Neural cell (in vitro differentiated cells): ENCODE measurements around the gene DAGLA. TPM values are rescaled to one million over a fixed set of nuclear protein-coding genes. Genes with fewer than 3 reads are reported as not detected.

Experiments
- H2AFZ ChIP-seq: fragments of 200-600, 300-800 bp; sonication (generic), shearing (Covaris generic); 2 replicates; pipeline ENCODE4 v1.6.0; 2014; ENCODE audit warnings: low read depth, mild to moderate bottlenecking, antibody characterized with exemption, low read length, moderate library complexity
- H3F3A ChIP-seq: fragments of 200-600 bp; shearing (Covaris generic); 2 replicates; pipeline ENCODE4 v1.6.1; 2016; ENCODE audit warnings: mild to moderate bottlenecking, moderate library complexity, mixed read lengths, antibody characterized with exemption, low read length; ENCODE audit not compliant: insufficient read depth, poor library complexity, severe bottlenecking
- H3K27ac ChIP-seq: fragments of 200-600, 300-800 bp; sonication (generic), shearing (Covaris generic); 2 replicates; pipeline ENCODE4 v1.5.1; 2014; ENCODE audit warnings: mild to moderate bottlenecking, low read length, moderate library complexity
- H3K27me3 ChIP-seq: fragments of 300-800, 200-600 bp; sonication (generic), shearing (Covaris generic); 2 replicates; pipeline ENCODE4 v1.6.0; 2014; ENCODE audit warnings: mild to moderate bottlenecking, low read depth, low read length, moderate library complexity; ENCODE audit not compliant: insufficient read depth
- H3K36me3 ChIP-seq: fragments of 300-800, 200-600 bp; sonication (generic), shearing (Covaris generic); 2 replicates; pipeline ENCODE4 v1.5.1; 2014; ENCODE audit warnings: mild to moderate bottlenecking, antibody characterized with exemption, low read length, moderate library complexity; ENCODE audit not compliant: insufficient read depth
- H3K4me2 ChIP-seq: fragments of 300-800, 200-600 bp; sonication (generic), shearing (Covaris generic); 2 replicates; pipeline ENCODE4 v1.6.0; 2014; ENCODE audit warnings: mild to moderate bottlenecking, low read length
- H3K4me3 ChIP-seq: fragments of 300-800, 200-600 bp; sonication (generic), shearing (Covaris generic); 2 replicates; pipeline ENCODE4 v1.5.1; 2014; ENCODE audit warnings: mild to moderate bottlenecking, low read length, moderate library complexity
- H3K79me2 ChIP-seq: fragments of 200-600 bp; shearing (Covaris generic); replicated peaks from 2 replicates; pipeline ENCODE4 v1.6.0; 2014; ENCODE audit warnings: mild to moderate bottlenecking, low read length, moderate library complexity; ENCODE audit not compliant: insufficient read depth
- H3K9ac ChIP-seq: fragments of 300-800, 200-600 bp; sonication (generic), shearing (Covaris generic); 2 replicates; pipeline ENCODE4 v1.6.1; 2016; ENCODE audit warnings: mild to moderate bottlenecking, low read length, mixed read lengths
- H3K9me2 ChIP-seq: fragments of 200-600 bp; shearing (Covaris generic); 2 replicates; pipeline ENCODE4 v1.6.1; 2016; ENCODE audit warnings: mild to moderate bottlenecking, low read length, mixed read lengths; ENCODE audit not compliant: insufficient read depth
- H3K9me3 ChIP-seq: fragments of 200-600, 300-800 bp; sonication (generic), shearing (Covaris generic); 2 replicates; pipeline ENCODE4 v1.6.1; 2016; ENCODE audit warnings: mild to moderate bottlenecking, mixed run types, low read length, moderate library complexity, mixed read lengths
- H4K20me1 ChIP-seq: fragments of 200-600 bp; shearing (Covaris generic); 2 replicates; pipeline ENCODE4 v1.6.1; 2016; ENCODE audit warnings: mild to moderate bottlenecking, mixed run types; ENCODE audit not compliant: insufficient read depth
- EP300 ChIP-seq: fragments of 450-650 bp; conservative IDR thresholded peaks from 2 replicates; pipeline ENCODE4 v1.6.1; 2014; ENCODE audit warnings: antibody characterized with exemption, mild to moderate bottlenecking, moderate library complexity; ENCODE audit not compliant: poor library complexity, severe bottlenecking
- EZH2 ChIP-seq: fragments of 200-600, 300-800 bp; shearing (Covaris generic), sonication (generic); IDR thresholded peaks from 2 replicates; pipeline ENCODE4 v1.6.1; 2014; ENCODE audit warnings: antibody characterized with exemption, low read length, borderline replicate concordance, mild to moderate bottlenecking; ENCODE audit not compliant: insufficient read depth, poor library complexity, severe bottlenecking
- MXI1 ChIP-seq: fragments of 450-650 bp; conservative IDR thresholded peaks from 2 replicates; pipeline ENCODE4 v1.6.1; 2014; ENCODE audit warnings: antibody characterized with exemption, mild to moderate bottlenecking; ENCODE audit not compliant: poor library complexity, severe bottlenecking
- POLR2AphosphoS5 ChIP-seq: IDR thresholded peaks from 2 replicates; pipeline ENCODE4 v1.6.1; 2012
- RAD21 ChIP-seq: fragments of 450-650 bp; conservative IDR thresholded peaks from 2 replicates; pipeline ENCODE4 v1.6.1; 2014; ENCODE audit warnings: antibody characterized with exemption, mild to moderate bottlenecking, moderate library complexity
- SMC3 ChIP-seq: fragments of 450-650 bp; conservative IDR thresholded peaks from 2 replicates; pipeline ENCODE4 v1.6.1; 2014; ENCODE audit warnings: antibody characterized with exemption, mild to moderate bottlenecking, moderate library complexity; ENCODE audit not compliant: poor library complexity
- TAF1 ChIP-seq: IDR thresholded peaks from 2 replicates; pipeline ENCODE4 v1.6.1; 2012; ENCODE audit warnings: low read depth
- polyA plus RNA-seq: library from polyadenylated mRNA; depleted of rRNA; stranded (reverse); fragments of >200 nt; gene quantifications from 2 replicates; pipeline ENCODE4 v1.2.3, GENCODE V29; 2014
- TF ChIP-seq, protein P1 (sequence below): fragments of 450-650 bp; IDR thresholded peaks from 2 replicates; pipeline ENCODE4 v1.5.1; 2014; ENCODE audit warnings: antibody characterized with exemption, mild to moderate bottlenecking, moderate library complexity; ENCODE audit not compliant: poor library complexity, severe bottlenecking
- TF ChIP-seq, protein P2 (sequence below): IDR thresholded peaks from 2 replicates; pipeline ENCODE4 v1.6.1; 2012; ENCODE audit warnings: borderline replicate concordance

The DAGLA gene
- polyA plus RNA-seq, 1 donor from 2014 or later, result 4.5 TPM

GRCh38 chr11:61709572-61709971 is 29.4 kb downstream of the DAGLA start:
- Histone ChIP-seq H3K9me3 (no peaks in the 10 kb centered on the region), H3K9me2 (no peaks in the 10 kb centered on the region), H2AFZ (no peak overlapping the region), H3K27me3 (no peaks in the 10 kb centered on the region), H3F3A (no peaks in the 10 kb centered on the region), H3K9ac (no peak overlapping the region), H3K4me3 (no peak overlapping the region), H4K20me1 (no peaks in the 10 kb centered on the region), H3K4me2 (no peak overlapping the region), H3K27ac (no peak overlapping the region), H3K79me2 (no peaks in the 10 kb centered on the region), H3K36me3 (no peaks in the 10 kb centered on the region)
- TF ChIP-seq MXI1, result no peak
- no peak for TF ChIP-seq POLR2AphosphoS5
- TF ChIP-seq, protein P1, sequence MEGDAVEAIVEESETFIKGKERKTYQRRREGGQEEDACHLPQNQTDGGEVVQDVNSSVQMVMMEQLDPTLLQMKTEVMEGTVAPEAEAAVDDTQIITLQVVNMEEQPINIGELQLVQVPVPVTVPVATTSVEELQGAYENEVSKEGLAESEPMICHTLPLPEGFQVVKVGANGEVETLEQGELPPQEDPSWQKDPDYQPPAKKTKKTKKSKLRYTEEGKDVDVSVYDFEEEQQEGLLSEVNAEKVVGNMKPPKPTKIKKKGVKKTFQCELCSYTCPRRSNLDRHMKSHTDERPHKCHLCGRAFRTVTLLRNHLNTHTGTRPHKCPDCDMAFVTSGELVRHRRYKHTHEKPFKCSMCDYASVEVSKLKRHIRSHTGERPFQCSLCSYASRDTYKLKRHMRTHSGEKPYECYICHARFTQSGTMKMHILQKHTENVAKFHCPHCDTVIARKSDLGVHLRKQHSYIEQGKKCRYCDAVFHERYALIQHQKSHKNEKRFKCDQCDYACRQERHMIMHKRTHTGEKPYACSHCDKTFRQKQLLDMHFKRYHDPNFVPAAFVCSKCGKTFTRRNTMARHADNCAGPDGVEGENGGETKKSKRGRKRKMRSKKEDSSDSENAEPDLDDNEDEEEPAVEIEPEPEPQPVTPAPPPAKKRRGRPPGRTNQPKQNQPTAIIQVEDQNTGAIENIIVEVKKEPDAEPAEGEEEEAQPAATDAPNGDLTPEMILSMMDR, result no peak
- TF ChIP-seq, protein P2, sequence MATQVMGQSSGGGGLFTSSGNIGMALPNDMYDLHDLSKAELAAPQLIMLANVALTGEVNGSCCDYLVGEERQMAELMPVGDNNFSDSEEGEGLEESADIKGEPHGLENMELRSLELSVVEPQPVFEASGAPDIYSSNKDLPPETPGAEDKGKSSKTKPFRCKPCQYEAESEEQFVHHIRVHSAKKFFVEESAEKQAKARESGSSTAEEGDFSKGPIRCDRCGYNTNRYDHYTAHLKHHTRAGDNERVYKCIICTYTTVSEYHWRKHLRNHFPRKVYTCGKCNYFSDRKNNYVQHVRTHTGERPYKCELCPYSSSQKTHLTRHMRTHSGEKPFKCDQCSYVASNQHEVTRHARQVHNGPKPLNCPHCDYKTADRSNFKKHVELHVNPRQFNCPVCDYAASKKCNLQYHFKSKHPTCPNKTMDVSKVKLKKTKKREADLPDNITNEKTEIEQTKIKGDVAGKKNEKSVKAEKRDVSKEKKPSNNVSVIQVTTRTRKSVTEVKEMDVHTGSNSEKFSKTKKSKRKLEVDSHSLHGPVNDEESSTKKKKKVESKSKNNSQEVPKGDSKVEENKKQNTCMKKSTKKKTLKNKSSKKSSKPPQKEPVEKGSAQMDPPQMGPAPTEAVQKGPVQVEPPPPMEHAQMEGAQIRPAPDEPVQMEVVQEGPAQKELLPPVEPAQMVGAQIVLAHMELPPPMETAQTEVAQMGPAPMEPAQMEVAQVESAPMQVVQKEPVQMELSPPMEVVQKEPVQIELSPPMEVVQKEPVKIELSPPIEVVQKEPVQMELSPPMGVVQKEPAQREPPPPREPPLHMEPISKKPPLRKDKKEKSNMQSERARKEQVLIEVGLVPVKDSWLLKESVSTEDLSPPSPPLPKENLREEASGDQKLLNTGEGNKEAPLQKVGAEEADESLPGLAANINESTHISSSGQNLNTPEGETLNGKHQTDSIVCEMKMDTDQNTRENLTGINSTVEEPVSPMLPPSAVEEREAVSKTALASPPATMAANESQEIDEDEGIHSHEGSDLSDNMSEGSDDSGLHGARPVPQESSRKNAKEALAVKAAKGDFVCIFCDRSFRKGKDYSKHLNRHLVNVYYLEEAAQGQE, result no peak
- TF ChIP-seq SMC3, result no peak
- TF ChIP-seq RAD21, result no peak
- no peak for TF ChIP-seq TAF1
- TF ChIP-seq EZH2, result no peak
- no peak for TF ChIP-seq EP300

DNA sequence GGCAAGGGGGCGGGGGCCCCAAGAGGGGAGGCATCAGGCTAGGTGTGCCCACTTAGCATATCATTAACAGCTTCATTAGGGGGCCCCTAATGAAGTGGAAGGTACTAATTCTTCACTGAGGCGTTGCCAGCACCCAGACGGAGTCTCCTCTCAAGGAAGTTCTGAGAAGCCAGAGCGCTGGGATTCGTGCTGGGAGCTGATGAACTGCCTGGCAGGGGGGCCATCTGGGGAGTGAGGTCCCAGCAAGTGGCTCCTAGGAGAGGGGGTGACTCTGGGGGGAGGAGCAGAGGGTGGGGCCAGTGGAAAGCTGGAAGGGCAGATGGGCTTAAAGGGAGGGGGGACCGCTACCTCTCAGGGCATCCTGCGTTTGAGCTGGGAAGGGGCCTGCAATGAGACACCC is 29.8 kb downstream of the DAGLA start:
- no peak overlapping the region for H3K4me3 ChIP-seq
- H3K36me3 ChIP-seq, result no peaks in the 10 kb centered on the region
- no peaks in the 10 kb centered on the region for H3F3A ChIP-seq
- no peaks in the 10 kb centered on the region for H3K79me2 ChIP-seq
- H3K27ac ChIP-seq, result no peak overlapping the region
- H3K9ac ChIP-seq, result no peak overlapping the region
- no peaks in the 10 kb centered on the region for H3K9me3 ChIP-seq
- no peak for TF ChIP-seq MXI1
- TF ChIP-seq, protein P1, result no peak
- no peak for TF ChIP-seq RAD21
- no peak for TF ChIP-seq SMC3
- no peak for TF ChIP-seq EZH2
- TF ChIP-seq TAF1, result no peak
- no peak for TF ChIP-seq POLR2AphosphoS5
- TF ChIP-seq EP300, result no peak
- TF ChIP-seq, protein P2, result no peak
- H3K27me3 ChIP-seq, result no peaks in the 10 kb centered on the region
- no peaks in the 10 kb centered on the region for H3K9me2 ChIP-seq
- no peak overlapping the region for H3K4me2 ChIP-seq
- no peak overlapping the region for H2AFZ ChIP-seq
- H4K20me1 ChIP-seq, result no peaks in the 10 kb centered on the region
